ENCODE measurements around the gene PPP1R14B.

Gene PPP1R14B

GRCh38 chr11:64245401-64245796, 1.3 kb downstream of the PPP1R14B start:
- no peak for DNase-seq

GRCh38 chr11:64244966-64245365, 1.8 kb downstream of the PPP1R14B start:
- no peak for DNase-seq

GRCh38 chr11:64244107-64244506, 2.6 kb downstream of the PPP1R14B start:
- no peak for DNase-seq

GRCh38 chr11:64243236-64243854, 3.4 kb downstream of the PPP1R14B start:
- no peak for DNase-seq

- DNase-seq, result peak; percentile 79
Measured at GRCh38 chr11:64241491-64242374, 5.0 kb downstream of the PPP1R14B start.

GRCh38 chr11:64241241-64241490, 5.6 kb downstream of the PPP1R14B start:
- peak; percentile 100 for DNase-seq

GRCh38 chr11:64240435-64241240, 6.1 kb downstream of the PPP1R14B start, which contains the start of gene FKBP2:
Gene FKBP2, plus strand, starts transcription at chr11:64241095. Its CDS starts 1,293 bp downstream, at chr11:64242388.
- peak; percentile 99 for DNase-seq

GRCh38 chr11:64239662-64240434, 6.9 kb downstream of the PPP1R14B start:
- no peak for DNase-seq

- no peak for DNase-seq
Measured at GRCh38 chr11:64238999-64239398, 7.7 kb downstream of the PPP1R14B start.

- DNase-seq, result no peak
Measured at GRCh38 chr11:64238076-64238475, 8.7 kb downstream of the PPP1R14B start.

GRCh38 chr11:64237484-64237951, 9.2 kb downstream of the PPP1R14B start:
- no peak for DNase-seq

- no peak for DNase-seq
Measured at GRCh38 chr11:64235437-64236161, 11.1 kb downstream of the PPP1R14B start.

- no peak for DNase-seq
Measured at GRCh38 chr11:64234647-64235379, 11.9 kb downstream of the PPP1R14B start.

GRCh38 chr11:64233913-64234586, 12.7 kb downstream of the PPP1R14B start, which contains the start of gene VEGFB:
Gene VEGFB, plus strand, starts transcription at chr11:64234584. Its CDS starts 250 bp downstream, at chr11:64234834.
- DNase-seq, result peak; percentile 75

- DNase-seq, result no peak
Measured at GRCh38 chr11:64232967-64233315, 13.8 kb downstream of the PPP1R14B start.

- no peak for DNase-seq
Measured at GRCh38 chr11:64232182-64232966, 14.4 kb downstream of the PPP1R14B start.

GRCh38 chr11:64231546-64231945, 15.2 kb downstream of the PPP1R14B start:
- DNase-seq, result no peak

GRCh38 chr11:64230985-64231365, 15.8 kb downstream of the PPP1R14B start:
- DNase-seq, result no peak

GRCh38 chr11:64230171-64230984, 16.4 kb downstream of the PPP1R14B start, which contains the start of gene DNAJC4:
Gene DNAJC4, plus strand, starts transcription at chr11:64230548. Its CDS starts 307 bp downstream, at chr11:64230855.
- DNase-seq, result peak; percentile 97
